HT1080 (cell line): ENCODE measurements around the gene FGF11. TPM values are rescaled to one million over a fixed set of nuclear protein-coding genes. Genes with fewer than 3 reads are reported as not detected.
"Not testable (repeated sequence)": the region's sequence is repeated elsewhere in the genome, so short reads cannot be mapped to it uniquely, and the experiment has no call there.

Source experiments
- DNase-seq: peaks from one replicate; pipeline ENCODE4 v3.0.0-alpha.2; 2015; ENCODE audit warnings: low read depth
- total RNA-seq: library from RNA; depleted of rRNA; stranded (reverse); fragments of >200 nt; shearing (Covaris generic); gene quantifications from 2 replicates; pipeline ENCODE4 v1.2.3, GENCODE V29; 2014; rRNA removed

Gene FGF11
- total RNA-seq, 1 experiment from 2014 or later = 0.37 TPM

DNA sequence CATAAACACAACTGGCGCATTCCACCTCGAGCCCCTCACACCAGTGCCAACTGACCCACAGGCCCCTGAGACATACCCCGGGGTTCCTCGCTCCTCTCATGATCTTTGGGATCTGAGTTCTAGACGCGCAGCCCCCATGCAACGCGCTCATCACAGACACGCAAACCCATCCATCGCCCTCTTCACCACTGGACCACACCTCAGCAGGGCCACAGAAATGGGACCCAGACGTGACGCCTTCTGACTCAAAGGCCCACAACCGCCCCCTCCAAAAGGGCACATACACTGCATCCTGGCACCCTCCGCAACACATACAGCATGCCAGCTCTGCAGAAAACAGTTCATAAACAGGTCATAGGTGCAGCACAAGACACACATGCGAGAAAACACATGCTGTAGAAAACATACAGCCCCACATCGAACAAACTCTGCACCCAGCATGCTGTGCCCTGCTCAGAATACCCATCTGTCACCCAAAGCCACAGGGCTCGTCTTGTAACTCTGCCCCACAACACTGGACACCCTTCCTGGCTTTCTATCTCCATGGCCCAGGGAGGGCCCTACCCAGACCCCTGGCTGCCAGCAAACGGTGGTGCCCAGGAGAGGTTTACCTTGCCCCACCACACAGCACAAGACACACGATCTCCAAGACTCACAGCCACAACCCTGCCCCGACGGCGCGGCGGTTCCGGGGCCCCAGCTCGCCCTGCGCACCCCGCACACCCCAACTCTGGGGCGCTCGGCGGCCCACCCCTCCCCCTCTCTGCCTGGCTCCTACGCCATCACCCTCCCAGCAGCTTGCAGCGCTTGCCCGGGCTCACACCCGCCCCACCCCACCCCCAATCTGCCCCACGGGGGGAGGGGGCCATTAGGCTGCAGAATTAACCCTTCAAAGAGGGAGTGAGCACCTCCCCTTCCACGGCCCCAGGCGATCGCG, 39.2 kb downstream of the FGF11 start:
- no peak for DNase-seq

DNA sequence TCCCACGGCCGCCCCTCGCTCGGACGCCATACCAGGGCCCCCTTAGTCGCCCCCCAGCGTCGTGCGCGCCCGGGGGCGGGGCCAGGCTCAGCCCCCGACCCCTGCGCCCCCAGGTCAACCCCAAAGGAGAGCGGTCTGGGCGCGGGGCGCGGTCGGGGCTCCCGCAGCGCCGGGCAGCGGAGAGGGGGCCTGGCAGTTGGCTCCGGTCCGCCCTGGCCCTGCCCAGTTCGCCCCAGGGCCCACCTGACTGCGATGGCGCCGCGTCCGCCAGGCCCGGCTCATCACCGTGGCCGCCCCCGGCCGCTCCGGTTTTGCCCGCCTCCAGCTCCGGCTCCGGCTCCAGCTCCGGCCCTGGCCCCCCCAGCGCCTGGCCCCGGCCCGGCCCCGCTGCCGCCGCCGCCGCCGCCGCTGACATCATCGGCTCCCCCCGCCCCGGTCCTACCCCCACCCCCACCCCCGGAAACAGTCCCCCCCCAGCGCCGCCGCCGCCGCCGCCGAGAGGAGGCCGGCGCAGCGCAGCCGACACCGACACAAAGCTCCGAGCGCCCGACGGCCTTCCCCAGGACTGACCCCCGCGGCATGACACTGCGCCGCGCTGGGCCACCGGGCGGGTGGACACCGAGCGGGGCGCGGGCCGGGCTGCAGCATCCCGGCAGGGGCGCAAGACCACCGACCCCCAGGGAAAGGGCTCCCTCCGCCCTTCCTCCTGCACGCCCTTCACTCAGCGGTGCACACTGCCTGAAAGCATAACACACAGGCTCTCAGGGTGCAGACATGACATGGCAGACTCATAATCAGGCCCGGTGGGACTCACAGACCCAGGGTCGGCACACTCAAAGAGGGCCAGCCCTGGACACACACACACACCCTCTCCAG, 40.1 kb downstream of the FGF11 start, which contains the start of gene ZBTB4:
Gene ZBTB4 (minus strand): TSS at position 419 of the 876 bp plus-strand sequence. CDS start 12,830 bp downstream, outside the sequence.
- no peak for DNase-seq

DNA sequence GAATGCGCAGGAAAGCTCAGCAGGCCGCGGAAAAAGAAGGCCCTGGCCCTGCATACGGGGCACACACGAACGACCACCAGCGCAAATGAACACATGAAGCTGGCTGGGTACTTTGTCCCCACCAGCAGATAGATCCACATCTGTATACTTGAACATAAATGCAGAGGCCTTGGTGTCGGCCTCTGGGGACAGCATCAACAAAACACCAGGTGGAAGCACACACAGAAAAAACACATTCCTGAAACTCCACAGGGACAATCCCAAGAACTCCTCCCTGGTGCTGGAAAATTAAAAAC, 40.7 kb downstream of the FGF11 start:
- no peak for DNase-seq

DNA sequence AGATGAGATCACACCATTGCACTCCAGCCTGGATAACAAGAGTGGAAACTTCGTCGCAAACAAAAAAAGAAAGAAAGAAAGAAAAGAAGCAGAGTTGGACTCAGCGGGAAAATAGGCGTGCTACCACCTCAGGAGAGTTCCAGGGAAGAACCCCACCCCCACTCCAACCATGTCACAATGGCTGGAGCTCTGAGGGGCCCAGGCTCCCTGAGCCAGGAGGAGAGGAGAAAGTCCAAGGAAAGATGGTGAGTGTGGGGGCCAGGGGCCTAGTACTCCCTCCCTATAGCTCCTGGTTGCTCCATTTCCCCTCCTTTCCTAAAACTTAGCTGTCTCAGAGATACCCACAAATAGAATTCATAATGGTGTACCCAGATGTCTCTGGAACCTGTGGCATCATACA, 42.0 kb downstream of the FGF11 start, which contains the start of gene SLC35G6:
Gene SLC35G6 (plus strand): TSS at position 172 of the 400 bp plus-strand sequence. CDS start 71 bp downstream, at position 243.
- not testable (repeated sequence) for DNase-seq

DNA sequence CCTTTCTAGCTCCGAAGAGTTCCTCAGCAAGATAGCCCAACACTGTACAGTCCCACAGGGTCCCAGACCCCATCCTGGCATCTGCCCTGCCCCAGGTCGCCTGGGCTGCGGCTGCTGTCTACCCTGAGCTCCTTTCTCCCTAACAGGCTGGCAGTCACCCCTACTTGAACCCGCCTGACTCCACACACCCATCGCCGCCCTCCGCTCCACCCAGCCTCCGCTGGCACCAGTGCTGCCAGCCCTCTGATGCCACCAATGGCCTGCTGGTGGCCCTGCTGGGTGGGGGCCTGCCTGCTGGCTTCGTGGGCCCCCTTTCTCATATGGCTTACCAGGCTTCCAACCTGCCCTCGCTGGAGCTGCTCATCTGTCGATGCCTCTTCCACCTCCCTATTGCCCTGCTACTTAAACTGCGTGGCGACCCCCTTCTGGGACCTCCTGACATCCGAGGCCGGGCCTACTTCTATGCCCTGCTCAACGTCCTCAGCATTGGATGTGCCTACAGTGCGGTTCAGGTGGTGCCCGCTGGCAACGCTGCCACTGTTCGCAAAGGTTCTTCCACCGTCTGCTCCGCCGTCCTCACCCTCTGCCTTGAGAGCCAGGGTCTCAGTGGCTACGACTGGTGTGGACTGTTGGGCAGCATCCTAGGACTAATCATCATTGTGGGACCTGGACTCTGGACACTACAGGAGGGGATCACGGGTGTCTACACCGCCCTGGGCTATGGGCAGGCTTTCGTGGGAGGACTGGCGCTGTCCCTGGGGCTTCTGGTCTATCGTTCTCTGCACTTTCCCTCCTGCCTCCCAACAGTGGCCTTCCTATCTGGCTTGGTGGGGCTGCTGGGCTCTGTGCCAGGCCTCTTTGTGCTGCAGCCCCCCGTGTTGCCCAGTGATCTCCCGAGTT, 42.8 kb downstream of the FGF11 start:
- not testable (repeated sequence) for DNase-seq

DNA sequence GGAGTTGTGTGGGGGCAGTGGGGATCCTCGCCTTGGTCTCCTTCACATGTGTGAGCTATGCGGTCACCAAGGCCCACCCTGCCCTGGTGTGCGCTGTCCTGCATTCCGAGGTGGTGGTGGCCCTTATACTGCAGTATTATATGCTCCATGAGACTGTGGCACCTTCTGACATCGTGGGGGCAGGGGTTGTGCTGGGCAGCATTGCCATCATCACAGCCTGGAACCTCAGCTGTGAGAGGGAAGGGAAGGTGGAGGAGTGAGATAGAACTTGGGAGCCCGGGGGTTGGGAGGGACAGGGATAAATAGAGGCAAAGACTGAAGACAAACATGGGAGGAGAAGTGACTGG, 43.4 kb downstream of the FGF11 start:
- DNase-seq = not testable (repeated sequence)

DNA sequence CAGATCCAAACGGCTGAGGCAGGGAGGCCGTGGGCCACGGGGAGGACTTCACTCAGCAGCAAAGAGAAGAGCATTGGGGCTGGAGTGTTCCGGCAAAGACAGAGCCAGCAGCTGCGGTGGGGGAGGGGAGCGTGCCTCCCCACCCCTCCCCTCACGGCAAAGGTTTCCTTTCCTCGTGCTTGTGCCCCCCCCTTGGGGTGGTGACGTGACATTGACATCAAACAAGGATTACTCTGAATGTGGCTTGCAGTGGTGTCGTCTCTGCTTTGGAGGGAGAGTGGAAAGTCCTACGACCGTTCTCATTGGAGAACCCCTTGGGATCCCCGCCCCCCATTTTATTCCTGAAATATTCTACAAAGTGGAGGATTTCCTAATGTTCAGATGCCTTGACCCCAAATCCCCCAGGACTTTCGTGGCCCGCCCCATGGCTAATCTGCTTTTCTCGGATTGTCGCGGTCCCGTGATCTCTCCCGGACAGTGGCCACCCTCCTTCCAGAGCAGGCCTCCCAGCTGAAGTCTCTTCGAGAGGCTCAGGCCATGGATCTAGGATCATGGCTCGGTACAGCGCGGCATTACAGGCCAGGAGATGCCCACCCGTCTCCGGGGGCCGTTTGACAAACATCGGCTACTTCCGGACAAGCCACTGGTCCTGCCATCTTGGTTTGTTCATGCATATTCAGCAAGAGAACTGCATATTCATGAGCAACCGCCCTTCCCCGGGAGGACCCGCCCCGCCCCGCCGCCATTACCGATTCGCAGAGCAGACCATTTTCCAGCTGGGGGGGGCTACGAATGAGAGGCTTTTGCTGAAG, 44.1 kb downstream of the FGF11 start:
- DNase-seq = peak; percentile 84

DNA sequence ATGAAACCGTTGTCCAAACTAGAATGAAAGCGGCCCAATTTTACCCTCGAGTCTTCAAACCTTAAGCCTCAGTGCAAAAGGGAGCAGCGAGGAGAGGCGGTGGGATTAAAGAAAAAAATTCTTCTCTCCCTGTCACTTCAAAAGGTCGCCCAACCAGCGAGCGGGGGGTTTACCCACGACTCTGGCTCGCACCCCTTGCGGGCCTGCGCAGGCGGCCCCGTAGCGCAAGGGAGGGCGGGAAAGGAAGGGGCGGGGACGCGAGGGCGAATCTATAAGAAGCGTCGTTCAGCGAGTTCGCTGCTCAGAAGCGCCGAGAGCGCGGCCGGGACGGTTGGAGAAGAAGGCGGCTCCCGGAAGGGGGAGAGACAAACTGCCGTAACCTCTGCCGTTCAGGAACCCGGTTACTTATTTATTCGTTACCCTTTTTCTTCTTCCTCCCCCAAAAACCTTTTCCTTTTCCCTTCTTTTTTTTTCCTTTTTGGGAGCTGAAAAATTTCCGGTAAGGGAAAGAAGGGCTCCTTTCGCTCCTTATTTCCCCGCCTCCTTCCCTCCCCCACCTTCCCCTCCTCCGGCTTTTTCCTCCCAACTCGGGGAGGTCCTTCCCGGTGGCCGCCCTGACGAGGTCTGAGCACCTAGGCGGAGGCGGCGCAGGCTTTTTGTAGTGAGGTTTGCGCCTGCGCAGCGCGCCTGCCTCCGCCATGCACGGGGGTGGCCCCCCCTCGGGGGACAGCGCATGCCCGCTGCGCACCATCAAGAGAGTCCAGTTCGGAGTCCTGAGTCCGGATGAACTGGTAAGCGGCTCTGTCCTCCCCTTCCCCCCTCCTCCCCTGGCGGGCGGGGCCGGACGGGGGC, 45.0 kb downstream of the FGF11 start, which contains the start of gene POLR2A:
Gene POLR2A (plus strand): TSS at position 300 of the 852 bp plus-strand sequence.
- peak; percentile 98 for DNase-seq

DNA sequence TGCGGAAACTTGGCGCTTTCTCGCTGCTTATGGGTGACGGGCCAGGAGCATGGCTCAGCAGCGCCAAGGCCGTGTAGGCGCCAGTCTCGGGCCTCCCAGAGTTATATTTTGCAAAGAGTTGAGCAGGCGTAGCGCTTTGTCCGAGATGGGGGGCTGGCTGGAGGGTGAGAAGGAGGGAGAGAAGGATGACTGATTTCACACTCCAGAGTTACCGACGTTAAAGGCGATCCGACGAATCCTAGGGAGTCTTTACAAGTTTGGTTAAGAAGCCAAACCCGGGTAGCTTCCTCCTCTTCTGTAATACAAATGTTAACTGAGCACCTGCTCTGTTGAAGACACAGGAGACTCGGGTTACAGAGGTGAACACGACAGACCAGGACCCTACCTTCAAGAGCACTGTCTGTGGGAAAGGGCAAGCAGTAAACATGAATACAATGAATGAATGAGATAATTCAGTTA, 45.6 kb downstream of the FGF11 start:
- DNase-seq = no peak

DNA sequence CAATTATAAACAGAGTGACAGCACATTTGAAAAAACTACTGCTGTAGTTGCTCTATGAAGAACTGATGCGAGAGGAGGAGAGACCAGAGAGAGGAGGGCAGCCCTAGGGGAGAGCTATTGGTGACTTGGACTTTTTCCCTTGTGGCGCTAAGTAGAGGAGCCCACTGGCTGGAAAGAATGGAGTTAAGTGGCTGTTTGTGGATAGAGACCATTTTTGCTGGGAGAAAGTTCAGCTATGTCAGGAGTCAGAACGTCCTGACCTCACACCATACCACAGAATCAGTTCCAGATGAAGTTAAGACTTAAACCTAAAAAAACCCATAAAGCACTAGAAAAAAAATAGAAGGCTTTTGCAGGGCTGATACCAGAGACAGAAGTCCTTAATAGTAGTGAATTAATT, 46.9 kb downstream of the FGF11 start:
- no peak for DNase-seq

DNA sequence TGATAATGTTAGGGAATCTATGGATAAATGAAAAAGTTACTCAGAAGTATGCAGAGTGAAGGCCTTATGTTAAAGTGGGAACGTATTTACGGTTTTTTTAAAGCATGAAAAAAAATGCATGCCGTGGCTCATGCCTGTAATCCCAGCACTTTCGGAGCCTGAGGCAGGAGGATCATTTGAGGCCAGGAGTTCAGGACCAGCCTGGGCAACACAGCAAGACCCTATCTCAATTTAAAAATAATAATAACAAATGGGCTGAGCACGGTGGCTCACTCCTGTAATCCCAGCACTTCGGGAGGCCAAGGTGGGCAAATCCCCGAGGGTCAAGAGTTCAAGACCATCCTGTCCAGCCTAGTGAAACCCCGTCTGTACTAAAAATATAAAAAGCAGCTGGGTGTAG, 50.8 kb downstream of the FGF11 start:
- DNase-seq = no peak

DNA sequence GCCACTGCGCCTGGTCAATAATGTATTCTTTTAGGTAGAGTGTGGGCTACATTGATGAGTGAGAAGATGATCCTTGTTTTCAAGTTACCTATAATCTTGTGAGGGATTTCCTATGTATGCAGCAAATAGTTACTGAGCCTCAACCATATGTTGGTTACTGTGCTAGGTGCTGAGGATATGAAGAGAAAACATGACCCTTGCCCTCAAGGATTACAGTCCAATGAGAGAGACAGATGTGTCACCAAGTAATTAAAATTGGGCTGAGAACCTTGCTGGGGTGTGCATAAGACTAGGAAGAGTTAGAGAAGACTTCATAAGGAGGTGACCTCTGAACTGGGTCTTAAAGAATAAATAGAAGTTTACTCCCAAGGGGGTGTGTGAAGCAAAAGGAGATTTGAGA, 52.3 kb downstream of the FGF11 start:
- no peak for DNase-seq

DNA sequence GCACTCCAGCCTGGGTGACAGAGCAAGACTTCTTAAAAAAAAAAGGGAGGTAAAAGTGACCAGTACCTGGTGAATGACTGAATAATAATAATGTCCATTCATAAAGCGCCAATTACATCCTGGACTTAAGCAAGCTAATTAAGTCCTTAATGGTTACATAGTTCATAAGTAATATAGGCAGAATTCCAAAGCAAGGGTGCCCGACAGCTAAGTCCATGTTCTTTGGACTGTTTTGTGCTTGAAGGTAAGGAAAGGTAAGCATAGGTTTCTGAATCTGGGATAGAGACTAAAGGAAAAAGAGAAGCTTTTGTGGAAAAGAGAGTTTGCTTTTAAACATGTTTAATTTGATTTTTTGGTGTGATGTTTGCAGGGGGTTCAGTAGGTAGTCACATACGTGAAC, 54.6 kb downstream of the FGF11 start:
- no peak for DNase-seq

Other genes starting within 250 kb of the FGF11 start
- 11.3 and 14.2 TPM in 2 replicates for gene DLG4, start 219.7 kb upstream of the FGF11 start, total RNA-seq
- 317 and 327 TPM in 2 replicates for gene ACADVL, start 219.6 kb upstream of the FGF11 start, total RNA-seq
- 45.2 and 57.0 TPM in 2 replicates for gene DVL2, start 205.0 kb upstream of the FGF11 start, total RNA-seq
- gene PHF23, start 200.1 kb upstream of the FGF11 start, total RNA-seq = 94.0 and 115 TPM in 2 replicates
- gene GABARAP, start 197.1 kb upstream of the FGF11 start, total RNA-seq = 191 and 331 TPM in 2 replicates
- gene CTDNEP1, start 187.8 kb upstream of the FGF11 start, total RNA-seq = 43.6 and 79.9 TPM in 2 replicates
- 68.1 and 78.2 TPM in 2 replicates for gene ELP5, start 187.3 kb upstream of the FGF11 start, total RNA-seq
- gene CLDN7, start 177.0 kb upstream of the FGF11 start, total RNA-seq = not detected in 2 replicates
- 0.03 TPM in 1 of 2 replicates, not detected in the other for gene SLC2A4, start 157.8 kb upstream of the FGF11 start, total RNA-seq
- not detected in 2 replicates for gene YBX2, start 144.9 kb upstream of the FGF11 start, total RNA-seq
- 1,448 and 1,578 TPM in 2 replicates for gene EIF5A, start 131.9 kb upstream of the FGF11 start, total RNA-seq
- gene GPS2, start 124.2 kb upstream of the FGF11 start, total RNA-seq = 125 and 135 TPM in 2 replicates
- 20.7 TPM in 2 replicates for gene NEURL4, start 110.2 kb upstream of the FGF11 start, total RNA-seq
- 0.90 and 2.2 TPM in 2 replicates for gene ACAP1, start 103.0 kb upstream of the FGF11 start, total RNA-seq
- 4.7 and 5.8 TPM in 2 replicates for gene KCTD11, start 87.3 kb upstream of the FGF11 start, total RNA-seq
- gene TMEM95, start 84.4 kb upstream of the FGF11 start, total RNA-seq = not detected in 2 replicates
- 0.24 TPM in 1 of 2 replicates, not detected in the other for gene TNK1, start 58.4 kb upstream of the FGF11 start, total RNA-seq
- gene PLSCR3, start 45.0 kb upstream of the FGF11 start, total RNA-seq = 31.7 and 36.7 TPM in 2 replicates
- 54.1 and 72.6 TPM in 2 replicates for gene TMEM256, start 35.4 kb upstream of the FGF11 start, total RNA-seq
- gene NLGN2, start 31.7 kb upstream of the FGF11 start, total RNA-seq = 6.1 and 7.4 TPM in 2 replicates
- not detected in 2 replicates for gene SPEM1, start 19.2 kb upstream of the FGF11 start, total RNA-seq
- gene SPEM2, start 13.9 kb upstream of the FGF11 start, total RNA-seq = not detected in 2 replicates
- gene SPEM3, start 10.7 kb upstream of the FGF11 start, total RNA-seq = not detected in 2 replicates
- 0.23 and 0.43 TPM in 2 replicates for gene TMEM102, start 4.1 kb upstream of the FGF11 start, total RNA-seq
- gene CHRNB1, start 5.5 kb downstream of the FGF11 start, total RNA-seq = 6.0 and 7.9 TPM in 2 replicates
- gene ZBTB4, start 40.1 kb downstream of the FGF11 start, total RNA-seq = 13.1 and 18.1 TPM in 2 replicates
- gene SLC35G6, start 41.9 kb downstream of the FGF11 start, total RNA-seq = not detected in 2 replicates
- gene POLR2A, start 44.9 kb downstream of the FGF11 start, total RNA-seq = 43.4 and 44.6 TPM in 2 replicates
- gene TNFSF12, start 109.5 kb downstream of the FGF11 start, total RNA-seq = 3.2 and 5.6 TPM in 2 replicates
- 0.37 and 0.63 TPM in 2 replicates for gene TNFSF13, start 119.2 kb downstream of the FGF11 start, total RNA-seq
- 138 and 141 TPM in 2 replicates for gene SENP3, start 122.4 kb downstream of the FGF11 start, total RNA-seq
- 55.2 and 75.8 TPM in 2 replicates for gene CD68, start 140.1 kb downstream of the FGF11 start, total RNA-seq
- gene MPDU1, start 144.3 kb downstream of the FGF11 start, total RNA-seq = 148 and 177 TPM in 2 replicates
- gene SOX15, start 150.6 kb downstream of the FGF11 start, total RNA-seq = 0.31 and 1.8 TPM in 2 replicates
- gene FXR2, start 175.4 kb downstream of the FGF11 start, total RNA-seq = 54.4 and 60.7 TPM in 2 replicates
- gene SAT2, start 188.3 kb downstream of the FGF11 start, total RNA-seq = 18.6 and 20.8 TPM in 2 replicates
- not detected in 2 replicates for gene SHBG, start 190.6 kb downstream of the FGF11 start, total RNA-seq
- not detected in 2 replicates for gene ATP1B2, start 211.4 kb downstream of the FGF11 start, total RNA-seq
- gene TP53, start 248.0 kb downstream of the FGF11 start, total RNA-seq = 29.5 and 47.7 TPM in 2 replicates
- 25.2 and 29.2 TPM in 2 replicates for gene WRAP53, start 249.0 kb downstream of the FGF11 start, total RNA-seq